Measurements from ENCODE around the gene RAB37. TPM values are rescaled to one million over a fixed set of nuclear protein-coding genes. Genes with fewer than 3 reads are reported as not detected.

The RAB37 gene
- polyA plus RNA-seq, 1 of the 3 experiments (the other 2 are of a cell fraction): 0.25 TPM

- CTCF ChIA-PET: interaction anchor here (1.5 to 3.3 kb wide), 3 partner anchors 19 to 47 kb away, joined by 4 to 12 read pairs (median 5); partner anchors contain the start of gene RAB37
- WGBS (ENCODE audit: low lambda C conversion rate): 57% methylated on average over 2 of the region's 2 CpGs
Measured at GRCh38 chr17:74697515-74697914, 39.5 kb upstream of the RAB37 start.

GRCh38 chr17:74698069-74698468, 39.0 kb upstream of the RAB37 start:
- POLR2A ChIA-PET: no interaction called here
- H3F3A ChIP-seq (replicated peaks; ENCODE audit: insufficient read depth): no peaks in the 10 kb centered on the region
- no peak overlapping the region for H3K4me2 ChIP-seq
- no peak for DNase-seq
- no peak overlapping the region for H3K27ac ChIP-seq (ENCODE audit: low read depth in 2 of 2, low read length in 1 of 2)
- H2AFZ ChIP-seq (ENCODE audit: low read depth): no peak overlapping the region
- no peaks in the 10 kb centered on the region for H3K9me3 ChIP-seq
- H3K4me3 ChIP-seq (ENCODE audit: low read depth in 2 of 2, low read length in 1 of 2): no peak overlapping the region
- H4K20me1 ChIP-seq (ENCODE audit: insufficient read depth): no peaks in the 10 kb centered on the region
- H3K79me2 ChIP-seq (ENCODE audit: insufficient read depth): no peaks in the 10 kb centered on the region
- TF ChIP-seq EP300 (IDR thresholded peaks at IDR 0.05; ENCODE audit: borderline replicate concordance in 1 of 2, low read depth in 1 of 2, low read length in 1 of 2) (no peak), ELF1 (IDR thresholded peaks at IDR 0.05) (no peak), MXI1 (IDR thresholded peaks at IDR 0.05; ENCODE audit: low read depth, low read length) (no peak), TAF1 (IDR thresholded peaks at IDR 0.05; ENCODE audit: borderline replicate concordance, low read depth, low read length) (no peak), FOXM1 (IDR thresholded peaks at IDR 0.05; ENCODE audit: low read depth) (no peak), FOXJ3 (CRISPR knock-in tag; IDR thresholded peaks at IDR 0.05) (no peak), YY1 (IDR thresholded peaks at IDR 0.05; ENCODE audit: low read depth) (no peak), IRF3 (IDR thresholded peaks at IDR 0.05; ENCODE audit: low read depth, low read length) (no peak), REST (IDR thresholded peaks at IDR 0.05; ENCODE audit: low read depth, low read length) (no peak), EZH2phosphoT487 (IDR thresholded peaks at IDR 0.05; ENCODE audit: borderline replicate concordance, low read depth) (no peak), RFX5 (IDR thresholded peaks at IDR 0.05; ENCODE audit: low read length) (no peak)
- TF ChIP-seq, protein P1, sequence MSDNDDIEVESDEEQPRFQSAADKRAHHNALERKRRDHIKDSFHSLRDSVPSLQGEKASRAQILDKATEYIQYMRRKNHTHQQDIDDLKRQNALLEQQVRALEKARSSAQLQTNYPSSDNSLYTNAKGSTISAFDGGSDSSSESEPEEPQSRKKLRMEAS (IDR thresholded peaks at IDR 0.05; ENCODE audit: low read depth): no peak
- H3K27me3 ChIP-seq (ENCODE audit: insufficient read depth): no peaks in the 10 kb centered on the region
- H3K4me1 ChIP-seq (ENCODE audit: control insufficient read depth in 1 of 2, insufficient read depth in 2 of 2, low read depth in 1 of 2, low read length in 1 of 2): no peaks in the 10 kb centered on the region
- H3K36me3 ChIP-seq (replicated peaks in 1 of 2; ENCODE audit: control insufficient read depth in 1 of 2, insufficient read depth in 2 of 2, low read length in 1 of 2): no peaks in the 10 kb centered on the region
- H3K9ac ChIP-seq: no peak overlapping the region
- CTCF ChIA-PET: interaction anchor here (1.5 to 3.3 kb wide), 3 partner anchors 19 to 47 kb away, joined by 4 to 12 read pairs (median 5); partner anchors contain the start of gene RAB37
- 30% methylated on average over 7 of the region's 7 CpGs for WGBS (ENCODE audit: low lambda C conversion rate)
- no peaks in the 10 kb centered on the region for H3K9me2 ChIP-seq

More at GRCh38 chr17:74697515-74697914, 39.5 kb upstream of the RAB37 start:
- H3K36me3 ChIP-seq (replicated peaks in 1 of 2; ENCODE audit: control insufficient read depth in 1 of 2, insufficient read depth in 2 of 2, low read length in 1 of 2): no peaks in the 10 kb centered on the region
- no peaks in the 10 kb centered on the region for H3K4me1 ChIP-seq (ENCODE audit: control insufficient read depth in 1 of 2, insufficient read depth in 2 of 2, low read depth in 1 of 2, low read length in 1 of 2)
- H3F3A ChIP-seq (replicated peaks; ENCODE audit: insufficient read depth): no peaks in the 10 kb centered on the region
- H3K9me3 ChIP-seq: no peaks in the 10 kb centered on the region
- POLR2A ChIA-PET: no interaction called here
- DNase-seq: no peak
- H3K27me3 ChIP-seq (ENCODE audit: insufficient read depth): no peaks in the 10 kb centered on the region
- TF ChIP-seq RFX5 (IDR thresholded peaks at IDR 0.05; ENCODE audit: low read length) (no peak), CHD2 (IDR thresholded peaks at IDR 0.05; ENCODE audit: low read length, partially characterized antibody) (no peak), MXI1 (IDR thresholded peaks at IDR 0.05; ENCODE audit: low read depth, low read length) (no peak), RCOR1 (IDR thresholded peaks at IDR 0.05; ENCODE audit: low read length) (no peak)
- TF ChIP-seq, protein P2, sequence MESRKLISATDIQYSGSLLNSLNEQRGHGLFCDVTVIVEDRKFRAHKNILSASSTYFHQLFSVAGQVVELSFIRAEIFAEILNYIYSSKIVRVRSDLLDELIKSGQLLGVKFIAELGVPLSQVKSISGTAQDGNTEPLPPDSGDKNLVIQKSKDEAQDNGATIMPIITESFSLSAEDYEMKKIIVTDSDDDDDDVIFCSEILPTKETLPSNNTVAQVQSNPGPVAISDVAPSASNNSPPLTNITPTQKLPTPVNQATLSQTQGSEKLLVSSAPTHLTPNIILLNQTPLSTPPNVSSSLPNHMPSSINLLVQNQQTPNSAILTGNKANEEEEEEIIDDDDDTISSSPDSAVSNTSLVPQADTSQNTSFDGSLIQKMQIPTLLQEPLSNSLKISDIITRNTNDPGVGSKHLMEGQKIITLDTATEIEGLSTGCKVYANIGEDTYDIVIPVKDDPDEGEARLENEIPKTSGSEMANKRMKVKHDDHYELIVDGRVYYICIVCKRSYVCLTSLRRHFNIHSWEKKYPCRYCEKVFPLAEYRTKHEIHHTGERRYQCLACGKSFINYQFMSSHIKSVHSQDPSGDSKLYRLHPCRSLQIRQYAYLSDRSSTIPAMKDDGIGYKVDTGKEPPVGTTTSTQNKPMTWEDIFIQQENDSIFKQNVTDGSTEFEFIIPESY (IDR thresholded peaks at IDR 0.05; ENCODE audit: borderline replicate concordance, low read depth): no peak
- H3K79me2 ChIP-seq (ENCODE audit: insufficient read depth): no peaks in the 10 kb centered on the region
- no peak overlapping the region for H3K27ac ChIP-seq (ENCODE audit: low read depth in 2 of 2, low read length in 1 of 2)
- no peaks in the 10 kb centered on the region for H3K9me2 ChIP-seq
- no peak overlapping the region for H2AFZ ChIP-seq (ENCODE audit: low read depth)
- H3K4me2 ChIP-seq: no peak overlapping the region
- no peak overlapping the region for H3K4me3 ChIP-seq (ENCODE audit: low read depth in 2 of 2, low read length in 1 of 2)
- H3K9ac ChIP-seq: no peak overlapping the region
- H4K20me1 ChIP-seq (ENCODE audit: insufficient read depth): no peaks in the 10 kb centered on the region

Data from SK-N-SH (cell line).